Hepatocyte (in vitro differentiated cells): ENCODE results near the gene TOMM22. TPM values are rescaled to one million over a fixed set of nuclear protein-coding genes. Genes with fewer than 3 reads are reported as not detected.

Experiments
- DNase-seq: peaks from one replicate; pipeline ENCODE4 v3.0.0-alpha.2; 2016; ENCODE audit warnings: low spot score
- H2AFZ ChIP-seq: fragments of 200-600 bp; sonication (generic); 2 replicates; pipeline ENCODE4 v1.6.0; 2016; ENCODE audit warnings: antibody characterized with exemption, mild to moderate bottlenecking
- H3K27ac ChIP-seq: fragments of 200-600 bp; sonication (generic); 2 replicates; pipeline ENCODE4 v1.5.1; 2016; ENCODE audit warnings: mild to moderate bottlenecking
- H3K27me3 ChIP-seq: fragments of 200-600 bp; sonication (generic); 2 replicates; pipeline ENCODE4 v1.6.1; 2016
- H3K36me3 ChIP-seq: fragments of 200-600 bp; sonication (generic); replicated peaks from 2 replicates; pipeline ENCODE4 v1.5.1; 2016; ENCODE audit warnings: low read depth; ENCODE audit not compliant: insufficient read depth
- H3K4me1 ChIP-seq: fragments of 200-600 bp; sonication (generic); 2 replicates; pipeline ENCODE4 v1.5.1; 2016; ENCODE audit warnings: mild to moderate bottlenecking, moderate library complexity; ENCODE audit not compliant: insufficient read depth
- H3K4me2 ChIP-seq: fragments of 200-600 bp; sonication (generic); 2 replicates; pipeline ENCODE4 v1.6.0; 2016
- H3K4me3 ChIP-seq: fragments of 200-600 bp; sonication (generic); 2 replicates; pipeline ENCODE4 v1.5.1; 2016; ENCODE audit warnings: mild to moderate bottlenecking
- H3K79me2 ChIP-seq: fragments of 200-600 bp; sonication (generic); 2 replicates; pipeline ENCODE4 v1.6.0; 2017; ENCODE audit warnings: mild to moderate bottlenecking
- H3K9me2 ChIP-seq: fragments of 200-600 bp; sonication (generic); replicated peaks from 2 replicates; pipeline ENCODE4 v1.6.0; 2017; ENCODE audit warnings: mild to moderate bottlenecking; ENCODE audit not compliant: insufficient read depth
- H3K9me3 ChIP-seq: fragments of 200-600 bp; sonication (generic); 2 replicates; pipeline ENCODE4 v1.5.1; 2016; ENCODE audit warnings: low read depth, mild to moderate bottlenecking
- H4K20me1 ChIP-seq: fragments of 200-600 bp; sonication (generic); 2 replicates; pipeline ENCODE4 v1.6.0; 2016; ENCODE audit warnings: mild to moderate bottlenecking; ENCODE audit not compliant: insufficient read depth, poor library complexity, severe bottlenecking
- EZH2 ChIP-seq: fragments of 200-600 bp; sonication (generic); IDR thresholded peaks from 2 replicates; pipeline ENCODE4 v1.6.1; 2016; ENCODE audit warnings: antibody characterized with exemption, mild to moderate bottlenecking, borderline replicate concordance
- EZH2phosphoT487 ChIP-seq: fragments of 200-600 bp; sonication (generic); IDR thresholded peaks from one replicate; pipeline ENCODE4 v1.6.1; 2018; ENCODE audit warnings: antibody characterized with exemption, mild to moderate bottlenecking, low read depth, moderate library complexity; ENCODE audit not compliant: unreplicated experiment, severe bottlenecking
- WGBS: methylation state at CpG from one replicate; pipeline ENCODE4 v1.1.6; 2016; ENCODE audit warnings: low lambda C conversion rate; ENCODE audit errors: missing lambda C conversion rate; 5-methylcytosine and 5-hydroxymethylcytosine counted together
- polyA plus RNA-seq: library from polyadenylated mRNA; unstranded; fragments of >200 nt; fragmentation: Nextera tagmentation; extraction: Ambion mirVana; gene quantifications from 2 replicates; pipeline ENCODE4 v1.2.1, GENCODE V29; 2016
- total RNA-seq: library from RNA; depleted of rRNA; stranded (reverse); fragments of >200 nt; gene quantifications from 2 replicates; pipeline ENCODE4 v1.2.3, GENCODE V29; 2014
- TF ChIP-seq, protein P1 (sequence below): fragments of 200-600 bp; sonication (generic); IDR thresholded peaks from 2 replicates; pipeline ENCODE4 v1.5.1; 2016; ENCODE audit warnings: antibody characterized with exemption, mild to moderate bottlenecking; ENCODE audit not compliant: poor library complexity

The TOMM22 gene
- total and polyA plus RNA-seq, 2 experiments from 2014 or later: 57.7 to 80.3 TPM

DNA sequence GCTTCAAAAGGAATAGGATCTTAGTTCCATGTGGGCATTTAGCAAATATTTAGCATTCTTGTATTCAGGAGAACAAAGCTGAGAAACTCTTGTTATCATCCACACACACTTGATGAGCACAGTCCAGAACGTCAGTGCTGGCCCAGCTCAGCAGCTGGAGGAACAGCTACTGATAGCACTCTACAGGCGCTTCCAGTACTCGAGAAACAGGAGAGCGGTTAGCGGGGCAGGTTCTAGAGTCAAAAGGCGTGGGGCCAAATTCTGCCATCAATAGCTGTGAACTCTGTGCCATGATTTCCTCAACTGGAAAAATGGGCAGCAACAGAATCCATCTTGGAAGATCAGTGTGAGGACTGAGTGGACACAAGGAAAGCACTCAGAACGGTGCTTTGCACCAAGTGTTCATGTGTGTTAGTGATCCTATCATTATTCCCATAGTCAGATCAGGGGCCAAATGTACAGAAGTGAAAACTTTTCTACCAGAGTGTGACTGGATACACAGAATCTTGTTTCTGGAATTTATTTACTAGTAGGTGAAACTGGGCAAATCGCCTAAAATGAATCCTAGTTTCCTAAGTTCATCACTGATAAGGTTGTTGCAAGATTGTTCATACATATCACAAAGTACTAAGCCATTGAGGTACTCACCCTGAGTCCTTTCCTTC is 15.8 kb downstream of the TOMM22 start:
- no peak for TF ChIP-seq EZH2
- no peak for TF ChIP-seq EZH2phosphoT487
- TF ChIP-seq, protein P1, sequence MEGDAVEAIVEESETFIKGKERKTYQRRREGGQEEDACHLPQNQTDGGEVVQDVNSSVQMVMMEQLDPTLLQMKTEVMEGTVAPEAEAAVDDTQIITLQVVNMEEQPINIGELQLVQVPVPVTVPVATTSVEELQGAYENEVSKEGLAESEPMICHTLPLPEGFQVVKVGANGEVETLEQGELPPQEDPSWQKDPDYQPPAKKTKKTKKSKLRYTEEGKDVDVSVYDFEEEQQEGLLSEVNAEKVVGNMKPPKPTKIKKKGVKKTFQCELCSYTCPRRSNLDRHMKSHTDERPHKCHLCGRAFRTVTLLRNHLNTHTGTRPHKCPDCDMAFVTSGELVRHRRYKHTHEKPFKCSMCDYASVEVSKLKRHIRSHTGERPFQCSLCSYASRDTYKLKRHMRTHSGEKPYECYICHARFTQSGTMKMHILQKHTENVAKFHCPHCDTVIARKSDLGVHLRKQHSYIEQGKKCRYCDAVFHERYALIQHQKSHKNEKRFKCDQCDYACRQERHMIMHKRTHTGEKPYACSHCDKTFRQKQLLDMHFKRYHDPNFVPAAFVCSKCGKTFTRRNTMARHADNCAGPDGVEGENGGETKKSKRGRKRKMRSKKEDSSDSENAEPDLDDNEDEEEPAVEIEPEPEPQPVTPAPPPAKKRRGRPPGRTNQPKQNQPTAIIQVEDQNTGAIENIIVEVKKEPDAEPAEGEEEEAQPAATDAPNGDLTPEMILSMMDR: no peak
- H3K4me1 ChIP-seq: peaks cover 44% of the 10 kb centered on the region
- WGBS: 52% methylated on average over 8 of the region's 8 CpGs

DNA sequence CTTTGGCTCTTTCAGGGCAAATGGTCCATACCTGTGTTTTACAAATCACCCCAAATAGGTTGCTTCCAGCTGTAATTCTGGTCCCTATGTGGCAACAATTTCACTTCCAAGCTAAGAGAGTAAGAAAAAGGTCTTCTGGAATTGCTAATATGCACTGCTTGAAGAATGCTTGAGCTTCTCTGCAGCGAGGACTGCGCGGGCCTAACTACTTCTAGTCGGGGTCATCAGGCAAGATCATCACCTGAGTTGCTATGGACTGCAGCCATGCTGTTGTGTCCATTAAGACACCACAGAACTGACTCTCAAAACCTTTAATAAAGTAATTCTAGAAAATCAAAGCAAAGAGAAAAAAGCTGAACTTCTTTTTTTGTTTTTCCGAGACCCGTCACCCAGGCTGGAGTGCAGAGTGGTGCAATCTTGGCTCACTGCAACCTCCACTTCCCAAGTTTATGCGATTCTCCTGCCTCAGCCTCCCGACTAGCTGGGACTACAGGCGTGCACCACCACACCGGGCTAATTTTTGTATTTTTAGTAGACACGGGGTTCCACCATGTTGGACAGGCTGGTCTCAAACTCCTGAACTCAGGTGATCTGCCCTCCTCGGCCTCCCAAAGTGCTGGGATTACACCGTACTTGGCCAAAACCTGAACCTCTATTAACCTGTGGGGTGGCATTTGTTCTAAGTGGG is 16.8 kb downstream of the TOMM22 start:
- H3K9me3 ChIP-seq: no peaks in the 10 kb centered on the region
- H3K27me3 ChIP-seq: no peaks in the 10 kb centered on the region
- TF ChIP-seq, protein P1: no peak
- TF ChIP-seq EZH2 (no peak), EZH2phosphoT487 (no peak)
- H4K20me1 ChIP-seq: peaks cover 9% of the 10 kb centered on the region
- peak overlapping the region; percentile 88 for H3K4me2 ChIP-seq
- peaks cover 63% of the 10 kb centered on the region for H3K79me2 ChIP-seq
- H3K4me1 ChIP-seq: peaks cover 38% of the 10 kb centered on the region
- 87% methylated on average over 13 of the region's 13 CpGs for WGBS
- H3K27ac ChIP-seq: peak overlapping the region; percentile 100
- peak overlapping the region; percentile 90 for H3K4me3 ChIP-seq
- DNase-seq: no peak
- H3K9me2 ChIP-seq: no peaks in the 10 kb centered on the region
- no peaks in the 10 kb centered on the region for H3K36me3 ChIP-seq
- no peak overlapping the region for H2AFZ ChIP-seq

More for the DNA sequence above, 15.8 kb downstream of the TOMM22 start:
- Histone ChIP-seq H3K27ac (peak overlapping the region; percentile 100), H3K36me3 (no peaks in the 10 kb centered on the region), H3K9me2 (no peaks in the 10 kb centered on the region), H3K9me3 (no peaks in the 10 kb centered on the region), H4K20me1 (peaks cover 9% of the 10 kb centered on the region), H3K4me2 (peak overlapping the region; percentile 88), H3K79me2 (peaks cover 73% of the 10 kb centered on the region), H3K4me3 (peak overlapping the region; percentile 90), H3K27me3 (no peaks in the 10 kb centered on the region), H2AFZ (no peak overlapping the region)
- DNase-seq: peak; percentile 50

DNA sequence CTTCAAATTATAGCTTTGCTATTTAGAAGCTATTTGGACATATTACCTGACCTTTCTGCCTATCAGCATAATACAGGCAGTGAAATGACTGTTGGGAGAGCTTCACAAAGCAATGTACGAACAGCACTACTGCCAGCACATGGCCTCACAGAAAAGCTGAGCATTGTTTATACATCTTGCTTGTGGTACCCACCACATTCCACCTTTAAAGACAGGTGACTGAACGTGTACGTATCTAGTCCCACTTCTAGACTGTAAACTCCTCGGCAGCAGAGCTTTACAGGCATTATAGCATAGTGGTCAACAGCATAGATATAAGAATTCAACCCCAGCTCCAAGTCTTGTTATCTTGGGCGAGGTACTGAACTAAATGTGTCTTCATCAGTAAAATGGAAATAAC is 17.4 kb downstream of the TOMM22 start:
- WGBS: 40% methylated on average over 5 of the region's 5 CpGs
- no peak for TF ChIP-seq EZH2
- TF ChIP-seq, protein P1: no peak
- no peak for TF ChIP-seq EZH2phosphoT487
- peaks cover 35% of the 10 kb centered on the region for H3K4me1 ChIP-seq

More for the DNA sequence above, 17.4 kb downstream of the TOMM22 start:
- H3K4me3 ChIP-seq: peak overlapping the region; percentile 90
- H4K20me1 ChIP-seq: peaks cover 9% of the 10 kb centered on the region
- DNase-seq: no peak
- H3K27ac ChIP-seq: peak overlapping the region; percentile 100
- H3K36me3 ChIP-seq: no peaks in the 10 kb centered on the region
- H3K27me3 ChIP-seq: no peaks in the 10 kb centered on the region
- peaks cover 60% of the 10 kb centered on the region for H3K79me2 ChIP-seq
- H2AFZ ChIP-seq: no peak overlapping the region
- H3K4me2 ChIP-seq: peak overlapping the region; percentile 88
- H3K9me2 ChIP-seq: no peaks in the 10 kb centered on the region
- no peaks in the 10 kb centered on the region for H3K9me3 ChIP-seq
